SKM-1 treated with dmso at 0.1 percent for 144 hours (cell line): ENCODE results near the gene RTL3.

Source experiments
- DNase-seq: peaks from one replicate; lab custom pipeline; 2025; ENCODE audit not compliant: unreplicated experiment; lab: John Stamatoyannopoulos, UW

RTL3 gene

DNA sequence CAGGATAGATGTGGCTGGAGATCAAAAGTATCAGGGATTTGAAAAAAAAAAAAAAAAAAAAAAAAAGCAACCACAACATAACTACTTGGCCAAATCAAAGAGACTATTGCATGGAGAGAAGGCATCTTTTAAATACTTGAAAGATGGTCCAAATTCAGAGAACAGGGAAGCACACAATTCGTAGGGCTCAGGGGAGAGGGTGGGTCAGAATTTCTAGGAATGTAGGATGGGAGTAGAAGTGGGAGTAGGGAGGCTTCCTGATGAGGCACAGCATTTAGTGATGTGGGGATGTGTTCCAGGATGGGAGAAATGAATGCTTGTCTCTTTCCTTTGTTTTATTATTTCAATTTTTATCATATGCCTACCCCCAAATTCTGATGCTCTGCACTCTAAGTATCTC is 36.3 kb downstream of the RTL3 start:
- DNase-seq: no peak

DNA sequence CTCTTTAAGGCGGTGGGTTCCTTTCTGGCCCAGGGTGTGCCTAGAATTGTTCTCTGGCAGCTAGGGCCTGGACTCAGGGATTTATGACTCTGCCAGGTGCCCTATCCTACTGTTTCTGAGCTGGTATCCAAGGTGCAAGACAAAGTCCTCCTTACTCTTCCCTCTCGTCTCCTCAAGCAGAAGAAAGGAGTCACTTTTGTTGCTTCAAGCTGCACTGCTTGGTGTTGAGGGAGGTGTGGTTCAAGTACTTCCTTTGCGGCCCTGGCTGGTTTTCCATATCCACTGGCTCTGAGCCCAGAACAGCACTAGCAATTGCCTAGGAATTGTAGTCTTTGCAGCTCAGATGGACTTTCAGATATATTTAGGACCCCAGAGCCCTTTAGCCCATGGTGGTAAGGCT is 39.3 kb downstream of the RTL3 start:
- no peak for DNase-seq

- no peak for DNase-seq
Measured at GRCh38 chrX:78618987-78619386, 40.1 kb downstream of the RTL3 start.

DNA sequence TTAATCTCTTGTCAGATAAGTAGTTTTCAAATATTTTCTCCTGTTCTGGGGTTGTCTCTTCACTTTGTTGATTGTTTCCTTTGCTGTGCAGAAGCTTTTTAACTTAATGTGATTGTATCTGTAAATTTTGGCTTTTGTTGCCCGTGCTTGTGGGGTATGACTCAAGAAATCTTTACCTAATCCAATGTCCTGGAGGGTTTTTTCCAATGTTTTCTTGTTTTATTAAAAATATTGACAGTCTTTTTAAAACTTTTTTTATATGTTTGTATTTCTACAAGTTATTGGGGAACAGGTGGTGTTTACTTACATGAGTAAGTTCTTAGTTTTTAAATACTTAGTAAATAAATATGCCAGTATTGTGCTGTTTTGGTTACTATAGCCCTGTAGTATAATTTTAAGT is 44.9 kb downstream of the RTL3 start:
- DNase-seq: no peak
